GM13977 (cell line): ENCODE results near the gene RAD51B.

Experiments used
- DNase-seq: peaks from one replicate; pipeline ENCODE4 v3.0.0; 2012; ENCODE audit warnings: low spot score
- CTCF ChIP-seq: IDR thresholded peaks from 2 replicates; pipeline ENCODE4 v1.5.1; 2012; ENCODE audit warnings: mild to moderate bottlenecking, control low read depth; ENCODE audit not compliant: insufficient read depth; ENCODE audit errors: extremely low read depth, missing control alignments
- in situ Hi-C: fragments of 300-500 bp; cut with MboI; formaldehyde crosslinking; loops from one replicate; pipeline ENCODE4 v1.12.0; 2022; ENCODE audit warnings: low sequenced_read_pairs, low pct_unique_long_range_greater_than_20kb, mixed read lengths, inconsistent platforms; ENCODE audit not compliant: unreplicated experiment

RAD51B gene

GRCh38 chr14:68501614-68502052 is 682.1 kb downstream of the RAD51B start:
- TF ChIP-seq CTCF, result no peak
- in situ Hi-C loops, result no loop called here
- DNase-seq, result no peak

- in situ Hi-C loops, result no loop called here
- peak; percentile 18 for DNase-seq
- TF ChIP-seq CTCF, result no peak
These were observed 682.7 kb downstream of the RAD51B start for GRCh38 chr14:68502230-68502629.

GRCh38 chr14:68503186-68503825 is 683.7 kb downstream of the RAD51B start:
- in situ Hi-C loops, result no loop called here
- no peak for TF ChIP-seq CTCF
- DNase-seq, result no peak

- in situ Hi-C loops, result no loop called here
- no peak for DNase-seq
- no peak for TF ChIP-seq CTCF
These were observed 685.3 kb downstream of the RAD51B start for GRCh38 chr14:68504861-68505260.

- in situ Hi-C loops, result no loop called here
- DNase-seq, result no peak
- TF ChIP-seq CTCF, result no peak
These were observed 686.6 kb downstream of the RAD51B start for GRCh38 chr14:68506021-68506644.

- in situ Hi-C loops, result no loop called here
- peak; percentile 51 for DNase-seq
These were observed 687.3 kb downstream of the RAD51B start for GRCh38 chr14:68506645-68507419.

More at GRCh38 chr14:68506645-68507419, 687.3 kb downstream of the RAD51B start:
- no peak for TF ChIP-seq CTCF
